Thyroid gland (tissue), 4 donors: ENCODE measurements around the gene PCK2.

Experiments used
- CTCF ChIP-seq, 6 experiments: fragments of 200-600 bp in 3 of 6; fragments of 450-650 bp in 3 of 6; sonication (generic) in 3 of 6; IDR thresholded peaks; one replicate each; pipeline ENCODE4 v1.5.1; 2016 to 2019; ENCODE audit warnings: antibody characterized with exemption in 6 of 6, mild to moderate bottlenecking in 2 of 6, inconsistent platforms in 1 of 6, moderate library complexity in 1 of 6
- POLR2A ChIP-seq, 2 donors: fragments of 450-650 bp; IDR thresholded peaks; one replicate each; pipeline ENCODE4 v1.6.1; 2017; ENCODE audit warnings: antibody characterized with exemption in 2 of 2, mild to moderate bottlenecking in 2 of 2, moderate library complexity in 1 of 2

- TF ChIP-seq POLR2A (IDR thresholded peaks at IDR 0.05) (no peak), CTCF (IDR thresholded peaks at IDR 0.05) (no peak)
These were observed 36.8 kb upstream of the PCK2 start for GRCh38 chr14:24057271-24057670.
